Hepatocyte (in vitro differentiated cells): ENCODE results near the gene NQO1. TPM values are rescaled to one million over a fixed set of nuclear protein-coding genes. Genes with fewer than 3 reads are reported as not detected.
"Not testable (repeated sequence)": the region's sequence is repeated elsewhere in the genome, so short reads cannot be mapped to it uniquely, and the experiment has no call there.

Experiments
- DNase-seq: peaks from one replicate; pipeline ENCODE4 v3.0.0-alpha.2; 2016; ENCODE audit warnings: low spot score
- H2AFZ ChIP-seq: fragments of 200-600 bp; sonication (generic); 2 replicates; pipeline ENCODE4 v1.6.0; 2016; ENCODE audit warnings: antibody characterized with exemption, mild to moderate bottlenecking
- H3K27ac ChIP-seq: fragments of 200-600 bp; sonication (generic); 2 replicates; pipeline ENCODE4 v1.5.1; 2016; ENCODE audit warnings: mild to moderate bottlenecking
- H3K27me3 ChIP-seq: fragments of 200-600 bp; sonication (generic); 2 replicates; pipeline ENCODE4 v1.6.1; 2016
- H3K36me3 ChIP-seq: fragments of 200-600 bp; sonication (generic); replicated peaks from 2 replicates; pipeline ENCODE4 v1.5.1; 2016; ENCODE audit warnings: low read depth; ENCODE audit not compliant: insufficient read depth
- H3K4me1 ChIP-seq: fragments of 200-600 bp; sonication (generic); 2 replicates; pipeline ENCODE4 v1.5.1; 2016; ENCODE audit warnings: mild to moderate bottlenecking, moderate library complexity; ENCODE audit not compliant: insufficient read depth
- H3K4me2 ChIP-seq: fragments of 200-600 bp; sonication (generic); 2 replicates; pipeline ENCODE4 v1.6.0; 2016
- H3K4me3 ChIP-seq: fragments of 200-600 bp; sonication (generic); 2 replicates; pipeline ENCODE4 v1.5.1; 2016; ENCODE audit warnings: mild to moderate bottlenecking
- H3K79me2 ChIP-seq: fragments of 200-600 bp; sonication (generic); 2 replicates; pipeline ENCODE4 v1.6.0; 2017; ENCODE audit warnings: mild to moderate bottlenecking
- H3K9me2 ChIP-seq: fragments of 200-600 bp; sonication (generic); replicated peaks from 2 replicates; pipeline ENCODE4 v1.6.0; 2017; ENCODE audit warnings: mild to moderate bottlenecking; ENCODE audit not compliant: insufficient read depth
- H3K9me3 ChIP-seq: fragments of 200-600 bp; sonication (generic); 2 replicates; pipeline ENCODE4 v1.5.1; 2016; ENCODE audit warnings: low read depth, mild to moderate bottlenecking
- H4K20me1 ChIP-seq: fragments of 200-600 bp; sonication (generic); 2 replicates; pipeline ENCODE4 v1.6.0; 2016; ENCODE audit warnings: mild to moderate bottlenecking; ENCODE audit not compliant: insufficient read depth, poor library complexity, severe bottlenecking
- CTCF ChIP-seq: fragments of 200-600 bp; sonication (generic); IDR thresholded peaks from 2 replicates; pipeline ENCODE4 v1.5.1; 2016; ENCODE audit warnings: antibody characterized with exemption, mild to moderate bottlenecking; ENCODE audit not compliant: poor library complexity
- EZH2 ChIP-seq: fragments of 200-600 bp; sonication (generic); IDR thresholded peaks from 2 replicates; pipeline ENCODE4 v1.6.1; 2016; ENCODE audit warnings: antibody characterized with exemption, mild to moderate bottlenecking, borderline replicate concordance
- EZH2phosphoT487 ChIP-seq: fragments of 200-600 bp; sonication (generic); IDR thresholded peaks from one replicate; pipeline ENCODE4 v1.6.1; 2018; ENCODE audit warnings: antibody characterized with exemption, mild to moderate bottlenecking, low read depth, moderate library complexity; ENCODE audit not compliant: unreplicated experiment, severe bottlenecking
- WGBS: methylation state at CpG from one replicate; pipeline ENCODE4 v1.1.6; 2016; ENCODE audit warnings: low lambda C conversion rate; ENCODE audit errors: missing lambda C conversion rate; 5-methylcytosine and 5-hydroxymethylcytosine counted together
- polyA plus RNA-seq: library from polyadenylated mRNA; unstranded; fragments of >200 nt; fragmentation: Nextera tagmentation; extraction: Ambion mirVana; gene quantifications from 2 replicates; pipeline ENCODE4 v1.2.1, GENCODE V29; 2016
- total RNA-seq: library from RNA; depleted of rRNA; stranded (reverse); fragments of >200 nt; gene quantifications from 2 replicates; pipeline ENCODE4 v1.2.3, GENCODE V29; 2014

The NQO1 gene
- total and polyA plus RNA-seq, 2 experiments from 2014 or later = 132 to 169 TPM

- Histone ChIP-seq H2AFZ (no peak overlapping the region), H3K36me3 (no peaks in the 10 kb centered on the region), H3K4me1 (peaks cover 5% of the 10 kb centered on the region), H3K79me2 (peaks cover 53% of the 10 kb centered on the region), H4K20me1 (no peaks in the 10 kb centered on the region), H3K9me2 (no peaks in the 10 kb centered on the region), H3K4me3 (peak overlapping the region; percentile 44), H3K27me3 (no peaks in the 10 kb centered on the region), H3K27ac (peak overlapping the region; percentile 86), H3K9me3 (no peaks in the 10 kb centered on the region), H3K4me2 (peak overlapping the region; percentile 76)
- no peak for DNase-seq
- WGBS = 76% methylated on average over 5 of the region's 5 CpGs
- TF ChIP-seq EZH2 (no peak), EZH2phosphoT487 (no peak), CTCF (no peak)
Observed at GRCh38 chr16:69763599-69763942, 37.2 kb upstream of the NQO1 start.

- H3K4me3 ChIP-seq = peak overlapping the region; percentile 44
- peak overlapping the region; percentile 86 for H3K27ac ChIP-seq
- no peaks in the 10 kb centered on the region for H4K20me1 ChIP-seq
- no peaks in the 10 kb centered on the region for H3K9me2 ChIP-seq
- peak overlapping the region; percentile 67 for H2AFZ ChIP-seq
- DNase-seq = peak; percentile 61
- TF ChIP-seq EZH2 (no peak), CTCF (no peak), EZH2phosphoT487 (no peak)
- no peaks in the 10 kb centered on the region for H3K27me3 ChIP-seq
- H3K4me2 ChIP-seq = peak overlapping the region; percentile 76
- H3K36me3 ChIP-seq = no peaks in the 10 kb centered on the region
- peaks cover 5% of the 10 kb centered on the region for H3K4me1 ChIP-seq
- peaks cover 48% of the 10 kb centered on the region for H3K79me2 ChIP-seq
- no peaks in the 10 kb centered on the region for H3K9me3 ChIP-seq
- 15% methylated on average over 14 of the region's 14 CpGs for WGBS
Observed at GRCh38 chr16:69762814-69763598, 36.6 kb upstream of the NQO1 start.

- peak within 1 kb of the TSS; percentile 86 for H3K27ac ChIP-seq
- no peaks in the 10 kb centered on the region for H3K27me3 ChIP-seq
- no peaks in the 10 kb centered on the region for H3K9me3 ChIP-seq
- TF ChIP-seq EZH2phosphoT487 (no peak), EZH2 (no peak), CTCF (no peak)
- 5% methylated on average over 23 of the region's 68 CpGs for whole genome bisulfite sequencing
- no peaks in the 10 kb centered on the region for H3K36me3 ChIP-seq
- DNase-seq = peak; percentile 94
- no peaks in the 10 kb centered on the region for H3K9me2 ChIP-seq
- H3K4me2 ChIP-seq = peak within 1 kb of the TSS; percentile 76
- no peaks in the 10 kb centered on the region for H4K20me1 ChIP-seq
- peak within 1 kb of the TSS; percentile 91 for H2AFZ ChIP-seq
- H3K79me2 ChIP-seq = peaks cover 40% of the 10 kb centered on the region
- H3K4me1 ChIP-seq = peaks cover 5% of the 10 kb centered on the region
- peak within 1 kb of the TSS; percentile 44 for H3K4me3 ChIP-seq
Observed at GRCh38 chr16:69761983-69762813, 35.8 kb upstream of the NQO1 start, which contains the start of gene WWP2. Gene WWP2 (plus strand): TSS chr16:69762332. CDS start chr16:69787011, 24,679 bp downstream.

- not testable (repeated sequence) for H3K27ac ChIP-seq, H3K27me3 ChIP-seq, H3K36me3 ChIP-seq, H3K4me2 ChIP-seq, H4K20me1 ChIP-seq, H3K9me2 ChIP-seq, H3K4me3 ChIP-seq, H3K9me3 ChIP-seq, H2AFZ ChIP-seq, DNase-seq
- H3K4me1 ChIP-seq = peaks cover 16% of the 10 kb centered on the region
- 91% methylated on average over 13 of the region's 13 CpGs for WGBS
- H3K79me2 ChIP-seq = peaks cover 22% of the 10 kb centered on the region
Observed at GRCh38 chr16:69757375-69757774, 31.0 kb upstream of the NQO1 start.
